ENCODE measurements around the gene TAP1.

DNA sequence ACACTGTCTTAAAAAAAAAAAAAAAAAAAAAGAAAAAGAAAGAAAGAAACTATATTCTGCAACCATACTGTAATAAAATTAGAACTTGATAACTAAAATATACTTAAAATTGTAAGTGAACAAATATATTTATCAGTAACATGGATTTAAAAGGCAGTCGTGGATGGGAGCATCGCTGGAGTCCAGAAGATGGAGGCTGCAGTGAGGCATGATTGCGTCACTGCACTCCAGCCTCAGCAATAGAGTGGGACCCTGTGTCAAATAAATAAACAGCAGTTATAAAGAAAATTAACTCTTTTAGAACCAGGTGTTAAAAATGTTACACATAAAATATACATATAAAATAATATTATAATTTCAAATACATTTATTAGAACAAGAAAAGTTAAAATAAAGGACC is 9.2 kb upstream of the TAP1 start:
- TF ChIP-seq EZH2 (IDR thresholded peaks at IDR 0.05), result no peak
- TF ChIP-seq POLR2AphosphoS5 (IDR thresholded peaks at IDR 0.05; ENCODE audit: borderline replicate concordance, low read depth, low read length), result no peak
- TF ChIP-seq FOXP2 (optimal IDR thresholded peaks at IDR 0.05; ENCODE audit: control extremely low read depth, extremely low read length, insufficient read depth), result no peak
